ENCODE results near the gene SENP6. TPM values are rescaled to one million over a fixed set of nuclear protein-coding genes. Genes with fewer than 3 reads are reported as not detected.

SENP6 gene
- total RNA-seq, 4 donors from 2014 or later, result 79.9 to 218 (median 91.5) TPM

- H3K36me3 ChIP-seq, result no peaks in the 10 kb centered on the region
- no peak overlapping the region for H3K4me3 ChIP-seq
- no peaks in the 10 kb centered on the region for H3K27me3 ChIP-seq
- DNase-seq, result no peak
- TF ChIP-seq CTCF (IDR thresholded peaks at IDR 0.05), result no peak
- TF ChIP-seq POLR2A (IDR thresholded peaks at IDR 0.05), result no peak
- H3K27ac ChIP-seq, result peak overlapping the region in 1 of 4 donors; percentile 1
- peaks cover 0 to 39% (median 20%) of the 10 kb centered on the region in 4 donors for H3K4me1 ChIP-seq
- no peaks in the 10 kb centered on the region for H3K9me3 ChIP-seq
Observed at GRCh38 chr6:75611011-75611701, 9.5 kb downstream of the SENP6 start.

- Histone ChIP-seq H3K27me3 (no peaks in the 10 kb centered on the region), H3K4me1 (peaks cover 0 to 39% (median 20%) of the 10 kb centered on the region in 4 donors), H3K36me3 (no peaks in the 10 kb centered on the region), H3K27ac (peak overlapping the region in 1 of 4 donors; percentile 1), H3K4me3 (no peak overlapping the region), H3K9me3 (no peaks in the 10 kb centered on the region)
- TF ChIP-seq CTCF (IDR thresholded peaks at IDR 0.05) (no peak), POLR2A (IDR thresholded peaks at IDR 0.05) (no peak)
- no peak for DNase-seq
Observed at GRCh38 chr6:75611702-75612375, 10.2 kb downstream of the SENP6 start.

GRCh38 chr6:75612434-75612833 lies 10.8 kb downstream of the SENP6 start:
- H3K27me3 ChIP-seq, result no peaks in the 10 kb centered on the region
- no peak for DNase-seq
- no peak overlapping the region for H3K4me3 ChIP-seq
- no peak for TF ChIP-seq POLR2A (IDR thresholded peaks at IDR 0.05)
- no peak for TF ChIP-seq CTCF (IDR thresholded peaks at IDR 0.05)
- no peaks in the 10 kb centered on the region for H3K9me3 ChIP-seq
- H3K4me1 ChIP-seq, result peaks cover 0 to 39% (median 20%) of the 10 kb centered on the region in 4 donors
- peak overlapping the region in 3 of 4 donors; percentile 39 to 45 (median 43) for H3K27ac ChIP-seq
- no peaks in the 10 kb centered on the region for H3K36me3 ChIP-seq

- Histone ChIP-seq H3K9me3 (no peaks in the 10 kb centered on the region), H3K27ac (peak overlapping the region in 3 of 4 donors; percentile 39 to 45 (median 43)), H3K4me3 (no peak overlapping the region), H3K4me1 (peaks cover 0 to 39% (median 18%) of the 10 kb centered on the region in 4 donors), H3K27me3 (no peaks in the 10 kb centered on the region), H3K36me3 (no peaks in the 10 kb centered on the region)
- DNase-seq, result no peak
- TF ChIP-seq CTCF (IDR thresholded peaks at IDR 0.05) (no peak), POLR2A (IDR thresholded peaks at IDR 0.05) (no peak)
Observed at GRCh38 chr6:75613056-75613501, 11.4 kb downstream of the SENP6 start.

GRCh38 chr6:75618437-75618836 lies 16.8 kb downstream of the SENP6 start:
- DNase-seq, result no peak
- TF ChIP-seq CTCF (IDR thresholded peaks at IDR 0.05), result no peak
- no peak for TF ChIP-seq POLR2A (IDR thresholded peaks at IDR 0.05)
- Histone ChIP-seq H3K36me3 (no peaks in the 10 kb centered on the region), H3K27ac (no peak overlapping the region), H3K9me3 (no peaks in the 10 kb centered on the region), H3K4me1 (peaks cover 0 to 19% (median 9%) of the 10 kb centered on the region in 4 donors), H3K4me3 (no peak overlapping the region), H3K27me3 (no peaks in the 10 kb centered on the region)
